ENCODE measurements around the gene ATP1B1. TPM values are rescaled to one million over a fixed set of nuclear protein-coding genes. Genes with fewer than 3 reads are reported as not detected.

Gene ATP1B1
- total RNA-seq: 6.3 and 11.2 TPM in 2 replicates

DNA sequence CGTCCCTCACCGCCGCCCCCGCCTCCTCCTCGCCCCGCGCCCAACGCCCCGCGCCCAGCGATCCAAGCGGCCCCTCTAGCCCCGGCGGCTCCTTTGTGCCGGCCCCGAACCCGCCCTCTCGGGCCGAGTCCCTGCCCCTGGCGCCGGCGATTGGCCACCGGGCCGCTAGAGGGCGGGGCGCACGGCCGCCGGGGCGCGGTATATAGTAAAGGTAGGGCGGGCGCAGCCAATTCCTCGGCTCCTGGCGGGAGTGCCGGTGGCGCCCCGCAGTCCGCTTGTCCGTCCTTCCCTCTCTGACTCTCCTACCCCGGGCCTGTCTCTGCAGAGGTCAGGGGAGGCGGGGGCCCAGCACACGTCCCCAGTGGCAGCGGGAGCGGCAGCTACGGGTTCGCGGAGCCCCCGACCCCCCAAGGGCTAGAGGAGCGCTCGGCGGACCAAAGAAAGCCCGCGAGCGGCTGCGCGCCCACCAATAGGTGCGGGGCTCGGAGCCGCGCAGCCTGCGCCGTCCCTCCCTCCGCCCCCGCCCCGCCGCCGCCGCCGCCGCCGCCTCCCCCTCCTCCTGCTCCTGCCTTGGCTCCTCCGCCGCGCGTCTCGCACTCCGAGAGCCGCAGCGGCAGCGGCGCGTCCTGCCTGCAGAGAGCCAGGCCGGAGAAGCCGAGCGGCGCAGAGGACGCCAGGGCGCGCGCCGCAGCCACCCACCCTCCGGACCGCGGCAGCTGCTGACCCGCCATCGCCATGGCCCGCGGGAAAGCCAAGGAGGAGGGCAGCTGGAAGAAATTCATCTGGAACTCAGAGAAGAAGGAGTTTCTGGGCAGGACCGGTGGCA lies at the start of gene ATP1B1:
Gene ATP1B1 (plus strand): TSS at position 596 of the 826 bp plus-strand sequence. CDS start 140 bp downstream, at position 736.

Small RNA genes within 50 kb of the gene (small RNA-seq; reads per million reads assigned to genes)
- gene RNA5SP66: not detected

All from hair follicle dermal papilla cell (primary cell).